HCT116 (cell line): ENCODE results near the gene SPDEF. TPM values are rescaled to one million over a fixed set of nuclear protein-coding genes. Genes with fewer than 3 reads are reported as not detected.

Source experiments
- ATAC-seq: fragments of 200-7000 bp; cut with Tn5 transposase; 2 replicates; pipeline ENCODE4 v1.9.1; 2020; ENCODE audit warnings: mild to moderate bottlenecking, moderate library complexity
- BruUV-seq: library from RNA; stranded (reverse); fragments of 400-500 nt; replicated peaks from 2 replicates; lab custom pipeline; 2021; lab: Mats Ljungman, UMichigan
- CTCF ChIA-PET: fragments of 300-600 bp; sonication (Branson Sonifier 250); formaldehyde crosslinking; loops from one replicate; lab custom pipeline; 2021; ENCODE audit warnings: antibody characterized with exemption; lab: Charles Lee
- POLR2A ChIA-PET: fragments of 300-600, 350-600 bp; sonication (Branson Sonifier 250); formaldehyde crosslinking; loops from one replicate; lab custom pipeline; 2021; ENCODE audit warnings: antibody characterized with exemption; lab: Charles Lee
- RAD21 ChIA-PET, 2 experiments: fragments of 300-600 bp; sonication (Branson Sonifier 250); formaldehyde crosslinking; loops; one replicate each; lab custom pipeline; 2023; ENCODE audit warnings: low total read pairs in 2 of 2; ENCODE audit not compliant: uncharacterized antibody in 2 of 2, unreplicated experiment in 2 of 2, low non-redundant PET in 1 of 2; lab: Charles Lee
- DNase-seq: peaks from one replicate; pipeline ENCODE4 v3.0.0-alpha.2; 2010; ENCODE audit warnings: low read depth, low spot score
- H2AFZ ChIP-seq: fragments of 200-600 bp; shearing (Covaris generic), sonication (generic); 2 replicates; pipeline ENCODE4 v1.6.1; 2017; ENCODE audit warnings: low read depth, mixed run types, mixed read lengths, antibody characterized with exemption, low read length; ENCODE audit not compliant: poor library complexity, severe bottlenecking
- H3K27ac ChIP-seq: 2 replicates; pipeline ENCODE4 v1.5.1; 2012; ENCODE audit warnings: low read depth, low read length
- H3K27me3 ChIP-seq: fragments of 200-600 bp; sonication (generic); 2 replicates; pipeline ENCODE4 v1.6.1; 2016; ENCODE audit warnings: mixed run types, low read length, mixed read lengths; ENCODE audit not compliant: insufficient read depth
- H3K36me3 ChIP-seq, 2 experiments: fragments of 200-500 bp in 1 of 2; fragments of 200-600 bp in 1 of 2; sonication (Bioruptor generic) in 1 of 2; sonication (generic) in 1 of 2; 2 replicates each; pipeline versions ENCODE4 v1.5.1 to v1.6.1; 2014 to 2016; ENCODE audit warnings: low read length in 2 of 2, inconsistent platforms in 1 of 2, mixed read lengths in 1 of 2, mixed run types in 1 of 2; ENCODE audit not compliant: insufficient read depth in 2 of 2, control insufficient read depth in 1 of 2
- H3K4me1 ChIP-seq, 2 experiments: fragments of 200-600 bp in 1 of 2; sonication (generic) in 1 of 2; 2 replicates each; pipeline versions ENCODE4 v1.5.1 to v1.6.1; 2012 to 2017; ENCODE audit warnings: low read length in 2 of 2, inconsistent platforms in 1 of 2, mild to moderate bottlenecking in 1 of 2, mixed read lengths in 1 of 2, mixed run types in 1 of 2, moderate library complexity in 1 of 2; ENCODE audit not compliant: insufficient read depth in 2 of 2, control insufficient read depth in 1 of 2
- H3K4me2 ChIP-seq: fragments of 200-600 bp; sonication (generic); 2 replicates; pipeline ENCODE4 v1.6.1; 2017; ENCODE audit warnings: mixed run types, low read length, mixed read lengths
- H3K4me3 ChIP-seq, 2 experiments: fragments of 200-600 bp in 1 of 2; sonication (generic) in 1 of 2; replicated peaks in 1 of 2; 2 replicates each; pipeline ENCODE4 v1.5.1; 2011 to 2016; ENCODE audit warnings: low read length in 2 of 2, control low read depth in 1 of 2, low read depth in 1 of 2, mild to moderate bottlenecking in 1 of 2, mixed read lengths in 1 of 2, mixed run types in 1 of 2
- H3K79me2 ChIP-seq: fragments of 200-600 bp; sonication (generic); 2 replicates; pipeline ENCODE4 v1.6.1; 2017; ENCODE audit warnings: mild to moderate bottlenecking, mixed run types, low read length, moderate library complexity, mixed read lengths; ENCODE audit not compliant: insufficient read depth
- H3K9ac ChIP-seq: fragments of 200-600 bp; sonication (generic); 2 replicates; pipeline ENCODE4 v1.6.1; 2016; ENCODE audit warnings: low read length, mixed read lengths
- H3K9me2 ChIP-seq: fragments of 200-600 bp; sonication (generic), shearing (Covaris generic); 2 replicates; pipeline ENCODE4 v1.6.1; 2017; ENCODE audit warnings: mixed run types, mild to moderate bottlenecking, moderate library complexity; ENCODE audit not compliant: insufficient read depth
- H3K9me3 ChIP-seq, 2 experiments: fragments of 200-500 bp in 1 of 2; fragments of 200-600 bp in 1 of 2; sonication (Bioruptor generic) in 1 of 2; sonication (generic) in 1 of 2; 2 replicates each; pipeline ENCODE4 v1.6.1; 2014 to 2017; ENCODE audit warnings: low read length in 2 of 2, mixed read lengths in 2 of 2, inconsistent platforms in 1 of 2, low read depth in 1 of 2, mild to moderate bottlenecking in 1 of 2, mixed run types in 1 of 2, moderate library complexity in 1 of 2; ENCODE audit not compliant: control insufficient read depth in 1 of 2, insufficient read depth in 1 of 2
- H4K20me1 ChIP-seq: fragments of 200-600 bp; sonication (generic), shearing (Covaris generic); 2 replicates; pipeline ENCODE4 v1.6.1; 2017; ENCODE audit warnings: mixed run types, mild to moderate bottlenecking, moderate library complexity; ENCODE audit not compliant: insufficient read depth
- ELF1 ChIP-seq: IDR thresholded peaks from 2 replicates; pipeline ENCODE4 v1.6.1; 2012; ENCODE audit warnings: low read depth, borderline replicate concordance
- EZH2 ChIP-seq: fragments of 200-600 bp; sonication (generic); IDR thresholded peaks from 2 replicates; pipeline ENCODE4 v1.6.1; 2017; ENCODE audit warnings: antibody characterized with exemption, mixed run types
- EZH2phosphoT487 ChIP-seq: fragments of 200-600 bp; IDR thresholded peaks from 2 replicates; pipeline ENCODE4 v1.6.1; 2018; ENCODE audit warnings: antibody characterized with exemption, borderline replicate concordance
- FOSL1 ChIP-seq: IDR thresholded peaks from 2 replicates; pipeline ENCODE4 v1.6.1; 2012; ENCODE audit warnings: low read depth
- JUND ChIP-seq: IDR thresholded peaks from 2 replicates; pipeline ENCODE4 v1.6.1; 2012
- MAX ChIP-seq: IDR thresholded peaks from 2 replicates; pipeline ENCODE4 v1.6.1; 2012
- POLR2A ChIP-seq: IDR thresholded peaks from 2 replicates; pipeline ENCODE4 v1.7.0; 2011; ENCODE audit warnings: borderline replicate concordance; ENCODE audit not compliant: insufficient read depth, insufficient read length; ENCODE audit errors: extremely low read depth
- POLR2AphosphoS5 ChIP-seq: IDR thresholded peaks from 2 replicates; pipeline ENCODE4 v1.6.1; 2011; ENCODE audit warnings: mild to moderate bottlenecking, low read depth, low read length, moderate library complexity
- RAD21 ChIP-seq: IDR thresholded peaks from 2 replicates; pipeline ENCODE4 v1.6.1; 2012; ENCODE audit warnings: low read depth, mild to moderate bottlenecking
- SIN3A ChIP-seq: IDR thresholded peaks from 2 replicates; pipeline ENCODE4 v1.6.1; 2012; ENCODE audit warnings: low read depth
- TCF7L2 ChIP-seq: IDR thresholded peaks from 2 replicates; pipeline ENCODE4 v1.7.0; 2011; ENCODE audit warnings: borderline replicate concordance, inconsistent platforms; ENCODE audit not compliant: insufficient read depth, insufficient read length; ENCODE audit errors: extremely low read depth
- ZBTB33 ChIP-seq: IDR thresholded peaks from 2 replicates; pipeline ENCODE4 v1.6.1; 2011; ENCODE audit warnings: mild to moderate bottlenecking, low read length, moderate library complexity; ENCODE audit not compliant: insufficient replicate concordance; ENCODE audit errors: extremely low read depth
- ZFX ChIP-seq: fragments of 450-650 bp; IDR thresholded peaks from 2 replicates; pipeline ENCODE4 v1.6.1; 2017
- intact Hi-C: fragments of 100-400 bp; cut with micrococcal nuclease; formaldehyde crosslinking; loops from 2 replicates; pipeline ENCODE4 v1.10.0; 2022
- total RNA-seq: library from RNA; stranded (reverse); gene quantifications from one replicate; pipeline ENCODE4 v1.2.1, GENCODE V29; 2021; ENCODE audit not compliant: unreplicated experiment

SPDEF gene
- total RNA-seq, 1 experiment from 2014 or later, result 0.39 TPM

- no peak overlapping the region for H2AFZ ChIP-seq
- H3K9ac ChIP-seq, result no peak overlapping the region
- TF ChIP-seq RAD21 (no peak), EZH2phosphoT487 (no peak), POLR2A (no peak), JUND (no peak), SIN3A (no peak), TCF7L2 (no peak), ZBTB33 (no peak), EZH2 (no peak), ZFX (no peak), MAX (no peak), FOSL1 (no peak), ELF1 (no peak), POLR2AphosphoS5 (no peak)
- H3K79me2 ChIP-seq, result no peaks in the 10 kb centered on the region
- intact Hi-C loops, result no loop called here
- H3K27me3 ChIP-seq, result no peaks in the 10 kb centered on the region
- H3K4me2 ChIP-seq, result no peak overlapping the region
- no peaks in the 10 kb centered on the region for H3K9me2 ChIP-seq
- no peaks in the 10 kb centered on the region for H3K9me3 ChIP-seq
- H3K4me3 ChIP-seq, result no peak overlapping the region
- RAD21 ChIA-PET, result no interaction called here
- no peaks in the 10 kb centered on the region for H3K4me1 ChIP-seq
- no peaks in the 10 kb centered on the region for H4K20me1 ChIP-seq
- BruUV-seq, result no TSS peak
- no peaks in the 10 kb centered on the region; a peak in 1 of 4 replicates for H3K36me3 ChIP-seq
- POLR2A ChIA-PET, result no interaction called here
- ATAC-seq (no peak), DNase-seq (no peak)
- CTCF ChIA-PET, result no interaction called here
- H3K27ac ChIP-seq, result no peak overlapping the region
Observed at GRCh38 chr6:34583861-34584604, 27.9 kb upstream of the SPDEF start.
